ENCODE results near the gene NOS1AP. TPM values are rescaled to one million over a fixed set of nuclear protein-coding genes. Genes with fewer than 3 reads are reported as not detected.

Gene NOS1AP
- total and polyA plus RNA-seq, 8 donors, result 2.2 to 6.2 (median 3.3) TPM

GRCh38 chr1:162272419-162272818, 202.9 kb downstream of the NOS1AP start:
- ATAC-seq (no peak), DNase-seq (no peak)
- Histone ChIP-seq H3K27me3 (no peaks in the 10 kb centered on the region), H3K27ac (no peak overlapping the region), H3K4me3 (no peak overlapping the region), H3K9me3 (no peaks in the 10 kb centered on the region), H3K36me3 (no peaks in the 10 kb centered on the region), H3K4me1 (no peaks in the 10 kb centered on the region)
- TF ChIP-seq CTCF (IDR thresholded peaks at IDR 0.05), result no peak
- intact Hi-C loops (cut with DNase I), result no loop called here

- Histone ChIP-seq H3K36me3 (no peaks in the 10 kb centered on the region), H3K27ac (no peak overlapping the region), H3K4me3 (no peak overlapping the region), H3K27me3 (no peaks in the 10 kb centered on the region), H3K4me1 (no peaks in the 10 kb centered on the region), H3K9me3 (no peaks in the 10 kb centered on the region)
- intact Hi-C loops (cut with DNase I), result loop anchor here in 1 of 2 donors (2.0 kb wide), 1 partner anchor 219 kb away; no protein-coding TSS in a partner anchor
- ATAC-seq, result no peak
- TF ChIP-seq CTCF (IDR thresholded peaks at IDR 0.05), result no peak
- no peak for DNase-seq
These were observed 206.2 kb downstream of the NOS1AP start for GRCh38 chr1:162275622-162276175.

- DNase-seq (peak in 1 of 4 donors; percentile 34), ATAC-seq (peak; percentile 81)
- no peaks in the 10 kb centered on the region for H3K27me3 ChIP-seq
- no peaks in the 10 kb centered on the region for H3K9me3 ChIP-seq
- H3K4me1 ChIP-seq, result no peaks in the 10 kb centered on the region
- intact Hi-C loops (cut with DNase I), result loop anchor here in 1 of 2 donors (2.0 kb wide), 1 partner anchor 220 kb away; no protein-coding TSS in a partner anchor
- no peak overlapping the region for H3K27ac ChIP-seq
- no peaks in the 10 kb centered on the region for H3K36me3 ChIP-seq
- no peak overlapping the region for H3K4me3 ChIP-seq
- no peak for TF ChIP-seq CTCF (IDR thresholded peaks at IDR 0.05)
These were observed 207.0 kb downstream of the NOS1AP start for GRCh38 chr1:162276493-162276892.

DNA sequence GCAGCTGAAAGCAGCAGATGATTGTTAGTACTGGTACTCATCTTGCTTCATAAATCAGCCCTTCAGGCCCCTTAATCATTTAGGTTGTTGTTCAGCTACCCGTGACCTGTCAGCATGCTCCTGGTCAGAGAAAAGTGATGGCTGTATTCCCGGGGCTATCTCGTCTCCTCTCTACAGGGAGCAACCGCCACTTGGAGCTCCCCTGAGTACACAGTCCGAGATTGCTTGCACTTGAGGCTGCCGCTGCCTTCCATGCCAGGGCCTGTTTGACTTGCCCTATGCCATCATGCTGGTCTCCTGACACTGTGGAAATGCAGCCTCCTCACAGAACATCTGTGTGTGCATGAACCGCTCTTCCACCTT, 209.6 kb downstream of the NOS1AP start:
- Histone ChIP-seq H3K27me3 (no peaks in the 10 kb centered on the region), H3K27ac (no peak overlapping the region), H3K4me3 (no peak overlapping the region), H3K9me3 (no peaks in the 10 kb centered on the region), H3K4me1 (no peaks in the 10 kb centered on the region), H3K36me3 (no peaks in the 10 kb centered on the region)
- no peak for DNase-seq
- intact Hi-C loops (cut with DNase I), result no loop called here
- no peak for TF ChIP-seq CTCF (IDR thresholded peaks at IDR 0.05)
- peak; percentile 72 for ATAC-seq

DNA sequence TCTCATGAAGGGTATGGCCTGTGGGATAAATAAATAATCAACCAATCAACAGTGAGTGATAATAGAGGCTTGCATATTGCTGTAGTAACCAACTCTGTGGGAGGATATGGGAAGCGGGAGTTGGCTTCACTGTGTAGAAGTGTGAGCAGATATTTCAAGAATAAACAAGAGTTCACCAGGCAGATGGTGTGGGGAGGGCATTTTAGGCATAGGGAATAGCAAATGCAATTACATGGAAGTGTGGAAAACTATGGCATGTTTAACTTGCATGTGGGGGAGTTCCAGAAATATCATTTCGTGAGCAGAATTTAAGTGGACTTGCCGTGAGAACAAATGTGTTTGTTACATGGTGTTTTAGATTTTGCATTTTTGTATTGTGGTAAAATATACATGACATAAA, 211.9 kb downstream of the NOS1AP start:
- peaks cover 0 to 3% of the 10 kb centered on the region in 2 donors for H3K4me1 ChIP-seq
- no peaks in the 10 kb centered on the region for H3K9me3 ChIP-seq
- ATAC-seq, result no peak
- no peak overlapping the region for H3K27ac ChIP-seq
- intact Hi-C loops (cut with DNase I), result no loop called here
- no peak for TF ChIP-seq CTCF (IDR thresholded peaks at IDR 0.05)
- no peak for DNase-seq
- H3K36me3 ChIP-seq, result no peaks in the 10 kb centered on the region
- H3K4me3 ChIP-seq, result no peak overlapping the region
- no peaks in the 10 kb centered on the region for H3K27me3 ChIP-seq
